ENCODE measurements around the gene NFKBIA.

Gene NFKBIA

GRCh38 chr14:35368139-35368460, 36.4 kb downstream of the NFKBIA start:
- no peak for TF ChIP-seq CTCF (conservative IDR thresholded peaks at IDR 0.05; ENCODE audit: low read depth, low read length)
- no peak for DNase-seq (ENCODE audit: low read depth)
- no peak overlapping the region for H3K4me3 ChIP-seq (ENCODE audit: low read depth, low read length)

- no peak for TF ChIP-seq CTCF (conservative IDR thresholded peaks at IDR 0.05; ENCODE audit: low read depth, low read length)
- DNase-seq (ENCODE audit: low read depth) = no peak
- H3K4me3 ChIP-seq (ENCODE audit: low read depth, low read length) = no peak overlapping the region
These were observed 37.5 kb downstream of the NFKBIA start for GRCh38 chr14:35367056-35367372.

GRCh38 chr14:35366521-35366976, 38.0 kb downstream of the NFKBIA start:
- TF ChIP-seq CTCF (conservative IDR thresholded peaks at IDR 0.05; ENCODE audit: low read depth, low read length) = no peak
- H3K4me3 ChIP-seq (ENCODE audit: low read depth, low read length) = no peak overlapping the region
- no peak for DNase-seq (ENCODE audit: low read depth)

- DNase-seq (ENCODE audit: low read depth) = no peak
- no peak for TF ChIP-seq CTCF (conservative IDR thresholded peaks at IDR 0.05; ENCODE audit: low read depth, low read length)
- H3K4me3 ChIP-seq (ENCODE audit: low read depth, low read length) = no peak overlapping the region
These were observed 38.5 kb downstream of the NFKBIA start for GRCh38 chr14:35366056-35366451.

- no peak overlapping the region for H3K4me3 ChIP-seq (ENCODE audit: low read depth, low read length)
- TF ChIP-seq CTCF (conservative IDR thresholded peaks at IDR 0.05; ENCODE audit: low read depth, low read length) = no peak
- DNase-seq (ENCODE audit: low read depth) = peak; percentile 76
These were observed 39.2 kb downstream of the NFKBIA start for GRCh38 chr14:35365130-35366055.

GRCh38 chr14:35362911-35363374, 41.6 kb downstream of the NFKBIA start:
- peak; percentile 64 for DNase-seq (ENCODE audit: low read depth)
- TF ChIP-seq CTCF (conservative IDR thresholded peaks at IDR 0.05; ENCODE audit: low read depth, low read length) = no peak
- no peak overlapping the region for H3K4me3 ChIP-seq (ENCODE audit: low read depth, low read length)

- DNase-seq (ENCODE audit: low read depth) = no peak
- H3K4me3 ChIP-seq (ENCODE audit: low read depth, low read length) = no peak overlapping the region
- TF ChIP-seq CTCF (conservative IDR thresholded peaks at IDR 0.05; ENCODE audit: low read depth, low read length) = no peak
These were observed 42.1 kb downstream of the NFKBIA start for GRCh38 chr14:35362450-35362849.
